HUDEP-2 (cell line): ENCODE data around the gene TGM3.

Source experiments
- DNase-seq, 76 experiments: peaks; one replicate each; lab custom pipeline; 2025; ENCODE audit not compliant: unreplicated experiment in 76 of 76; lab: John Stamatoyannopoulos, UW

TGM3 gene

DNA sequence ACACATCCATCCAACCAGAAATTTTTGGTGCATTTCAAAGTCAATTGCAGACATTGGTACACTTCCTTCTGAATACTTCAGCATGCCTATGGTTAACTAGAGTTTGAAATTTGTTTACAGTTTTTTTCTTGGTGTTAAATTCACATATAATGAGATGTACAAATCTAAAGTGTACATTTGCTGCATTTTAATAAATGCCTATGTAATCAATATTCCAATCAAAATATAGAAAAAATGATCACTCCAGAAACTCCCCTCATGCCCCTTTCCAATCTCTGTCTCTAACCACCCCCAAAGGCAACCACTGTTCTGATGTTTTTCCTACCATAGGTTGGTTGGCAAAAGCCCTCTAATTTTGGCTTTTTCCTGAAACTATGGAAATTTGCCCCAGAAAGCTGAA, 77.3 kb downstream of the TGM3 start:
- no peak for DNase-seq

DNA sequence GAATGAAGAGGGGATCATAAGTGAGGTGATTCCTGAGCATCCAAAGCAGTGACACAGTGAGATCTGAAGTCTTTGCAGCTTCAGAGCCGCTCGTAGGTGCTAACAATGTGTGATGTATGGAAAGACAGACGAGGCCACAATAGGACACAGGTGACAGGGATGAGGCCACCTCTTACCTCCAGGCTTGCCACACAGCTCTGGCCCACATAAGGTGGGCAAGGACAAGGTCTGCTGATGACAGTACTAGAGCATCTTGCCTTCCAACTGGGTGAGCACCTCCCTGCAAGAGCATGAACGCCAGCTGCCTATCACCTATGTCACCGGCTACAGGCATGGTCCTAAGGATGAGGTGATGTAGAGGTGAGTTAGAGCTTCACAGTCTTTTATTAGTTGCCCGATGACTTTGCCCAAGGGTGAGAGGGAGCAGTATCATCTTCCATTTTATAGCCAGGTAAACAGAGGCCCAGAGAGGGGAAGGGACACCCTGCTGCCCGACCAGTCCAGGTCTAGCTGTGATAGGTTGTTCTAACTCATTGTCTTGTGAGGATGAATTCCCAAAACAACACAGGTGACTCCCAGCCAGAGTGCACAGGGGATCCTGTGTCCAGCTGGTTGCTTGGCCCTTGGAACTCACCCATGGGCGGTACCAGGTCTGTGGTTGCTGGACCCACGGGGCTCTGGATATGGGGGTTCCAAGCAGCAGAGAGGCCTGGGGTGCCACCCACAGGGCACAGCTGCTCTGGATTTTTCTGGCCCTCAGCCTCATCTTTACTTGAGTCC, 78.7 kb downstream of the TGM3 start:
- no peak for DNase-seq

DNA sequence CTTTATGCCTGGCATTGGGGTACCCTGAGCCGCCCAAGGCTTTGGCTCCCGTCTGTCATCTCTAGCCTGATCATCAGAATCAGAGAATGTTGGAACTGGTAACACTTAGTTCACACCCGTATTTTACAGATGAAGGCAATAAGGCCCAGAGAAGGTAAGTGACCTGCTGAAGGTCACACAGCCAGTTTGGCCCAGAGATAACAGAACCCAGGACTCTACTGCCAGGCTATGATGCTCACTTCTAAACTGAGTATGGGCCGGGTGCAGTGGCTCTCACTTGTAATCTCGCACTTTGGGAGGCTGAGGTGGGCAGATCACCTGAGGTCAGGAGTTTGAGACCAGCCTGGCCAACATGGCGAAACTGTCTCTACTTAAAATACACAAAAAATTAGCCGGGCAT, 83.1 kb downstream of the TGM3 start:
- no peak for DNase-seq

DNA sequence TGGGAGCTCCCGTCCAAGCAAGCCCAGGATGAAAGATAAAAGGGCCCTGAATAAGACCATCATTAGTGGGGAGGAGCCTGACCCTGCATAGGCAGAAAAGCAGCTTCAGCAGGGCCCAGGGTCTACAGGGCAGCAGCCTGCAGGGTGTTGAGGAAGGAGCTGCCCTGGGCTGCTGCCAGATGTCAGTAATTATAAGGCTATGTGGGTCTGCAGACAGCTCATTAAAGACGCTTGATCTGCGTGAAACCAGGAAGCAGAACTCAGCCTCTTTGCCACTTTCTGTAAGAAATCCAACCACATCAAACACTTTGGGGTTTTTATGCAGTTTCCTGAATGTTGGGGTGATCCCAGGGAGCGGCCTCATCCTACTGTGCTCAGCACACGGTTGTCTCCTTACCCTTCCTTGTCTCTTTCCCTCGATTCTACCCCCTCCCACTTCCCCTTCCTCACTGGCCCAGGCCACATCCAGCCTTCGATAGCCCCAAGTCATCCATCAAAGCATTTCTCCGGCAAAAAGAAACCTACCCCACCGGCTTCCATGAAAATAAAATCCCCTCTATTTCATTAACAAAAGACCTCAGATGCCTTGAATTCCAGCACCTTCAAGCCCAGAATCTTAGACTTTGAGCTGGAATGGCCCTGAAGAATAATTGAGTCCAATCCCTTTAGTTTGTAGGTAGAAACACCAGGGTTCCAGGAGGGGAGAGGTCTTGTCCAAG, 83.9 kb downstream of the TGM3 start:
- DNase-seq = no peak

DNA sequence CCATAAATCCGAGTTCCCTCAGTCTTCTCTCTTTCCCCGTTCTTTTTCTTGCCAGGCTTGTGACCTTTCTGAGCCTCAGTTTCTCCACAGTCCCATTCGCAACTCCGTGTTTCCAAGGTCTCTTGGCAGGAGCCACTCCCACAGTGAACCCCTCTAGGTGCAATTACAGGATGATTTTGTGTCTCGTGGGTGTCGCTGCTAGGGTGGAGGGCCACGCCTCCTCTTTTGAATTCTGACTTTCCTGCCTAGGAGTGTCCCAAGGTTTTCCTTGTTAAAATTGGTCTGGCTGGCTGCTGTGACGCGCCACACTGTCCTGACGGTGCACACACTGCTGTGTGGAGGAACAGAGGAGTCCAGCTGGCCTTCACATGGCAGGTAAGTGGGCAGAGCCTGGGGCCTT, 84.8 kb downstream of the TGM3 start, which contains the start of gene TGM6:
TSS of gene TGM6 (plus strand) at position 301 of the 400 bp plus-strand sequence. CDS start at position 369, 68 bp downstream.
- DNase-seq = no peak

DNA sequence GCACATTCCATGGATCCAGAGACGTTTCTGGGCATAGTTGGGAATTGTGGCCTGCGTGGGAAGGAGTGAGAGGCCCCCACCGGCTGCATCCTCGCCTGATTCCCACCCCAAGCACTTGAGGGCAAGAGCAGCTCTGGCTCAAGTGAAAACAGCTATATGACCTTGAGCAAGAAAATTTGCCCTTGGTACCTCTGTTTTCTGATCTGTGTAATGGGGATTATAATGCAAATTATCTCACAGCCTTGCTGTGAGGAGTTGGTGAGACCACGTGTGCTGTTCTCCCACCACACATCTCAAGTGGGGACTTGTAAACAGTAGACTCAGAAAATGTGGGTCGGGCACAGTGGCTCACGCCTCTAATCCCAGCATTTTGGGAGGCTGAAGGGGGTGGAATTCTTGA, 85.5 kb downstream of the TGM3 start:
- no peak for DNase-seq

DNA sequence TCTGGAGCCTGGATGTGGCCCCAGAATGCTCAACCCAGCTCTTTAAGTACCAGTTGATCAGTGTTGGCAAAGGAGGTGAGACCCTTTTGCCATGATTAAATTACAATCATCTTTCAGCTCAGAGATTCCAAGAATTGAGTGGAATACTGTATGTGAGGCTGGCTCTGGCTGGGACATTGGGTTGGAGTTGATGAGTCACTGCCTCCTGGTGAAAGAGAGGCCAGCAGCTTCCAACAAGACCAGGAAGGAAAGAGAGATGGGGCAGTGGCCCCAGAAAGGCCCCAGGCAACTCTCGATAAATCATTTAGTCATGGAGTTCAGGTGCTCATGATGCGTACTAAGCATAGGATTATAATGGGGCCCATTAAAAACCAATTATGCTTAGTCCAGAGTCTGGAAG, 87.0 kb downstream of the TGM3 start:
- DNase-seq = no peak

DNA sequence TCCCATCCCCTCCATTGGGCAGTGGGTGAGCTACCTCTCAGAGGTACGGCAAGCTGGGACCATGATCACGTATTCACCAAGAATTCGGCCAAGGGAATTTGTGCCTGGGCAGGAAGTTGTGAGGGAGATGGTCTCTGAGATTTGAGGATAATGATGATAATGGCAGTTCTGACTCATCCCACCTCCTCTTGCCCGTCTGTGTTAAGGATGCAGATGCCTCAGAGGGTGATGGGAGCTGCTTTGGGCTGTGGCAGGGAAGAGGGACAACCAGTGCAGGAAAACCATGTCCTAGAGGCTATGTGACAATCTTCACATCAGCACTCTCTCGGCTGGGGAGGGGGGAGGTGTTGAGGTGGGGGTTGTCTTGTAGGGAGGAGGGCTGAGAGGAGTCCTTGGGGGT, 89.2 kb downstream of the TGM3 start:
- no peak for DNase-seq

DNA sequence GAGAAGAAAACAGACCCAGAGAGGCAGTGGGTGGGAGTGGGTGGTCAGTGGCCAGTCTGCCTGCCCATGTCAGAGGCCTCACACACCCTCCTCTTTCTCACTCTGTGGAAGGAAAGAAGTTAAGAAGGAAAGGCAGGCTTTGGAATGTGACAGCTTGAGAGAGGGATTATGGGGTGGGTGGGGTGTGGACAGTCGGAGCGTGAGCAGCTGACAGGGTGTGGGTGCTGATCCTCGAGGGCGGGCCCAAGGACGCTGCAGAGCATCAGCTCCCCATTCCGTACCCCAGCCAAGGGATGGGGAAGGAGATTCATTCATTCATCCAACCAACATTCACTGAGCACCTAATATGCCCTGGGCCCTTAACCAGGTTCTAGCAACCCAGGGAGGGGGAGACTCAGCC, 89.7 kb downstream of the TGM3 start:
- DNase-seq = no peak

DNA sequence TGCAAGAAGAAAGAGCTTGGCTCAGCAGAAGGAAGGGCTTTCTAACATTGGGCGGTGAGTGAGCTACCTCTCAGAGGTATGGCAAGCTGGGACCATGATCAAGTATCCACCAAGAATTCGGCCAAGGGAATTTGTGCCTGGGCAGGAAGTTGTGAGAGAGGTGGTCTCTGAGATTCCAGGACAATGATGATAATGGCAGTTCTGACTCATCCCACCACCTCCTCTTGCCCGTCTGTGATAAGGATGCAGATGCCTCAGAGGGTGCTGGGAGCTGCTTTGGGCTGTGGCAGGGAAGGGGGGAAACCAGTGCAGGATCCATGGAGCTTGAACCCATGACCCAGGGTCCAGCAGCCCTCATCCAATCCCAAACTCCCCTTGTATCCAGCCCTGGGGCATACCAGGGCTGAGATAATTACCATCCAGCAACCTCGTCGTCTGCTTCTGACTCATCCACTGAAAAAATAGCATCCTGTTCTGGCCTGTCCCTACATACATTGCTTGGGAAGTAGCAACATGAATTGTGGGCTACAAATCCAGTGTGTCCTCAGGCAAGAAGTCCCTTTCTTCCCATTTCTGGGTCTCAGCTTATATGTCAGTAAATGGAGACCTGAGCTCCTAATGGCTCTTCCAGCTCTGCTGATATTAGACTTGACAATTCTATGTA, 90.8 kb downstream of the TGM3 start:
- no peak for DNase-seq

DNA sequence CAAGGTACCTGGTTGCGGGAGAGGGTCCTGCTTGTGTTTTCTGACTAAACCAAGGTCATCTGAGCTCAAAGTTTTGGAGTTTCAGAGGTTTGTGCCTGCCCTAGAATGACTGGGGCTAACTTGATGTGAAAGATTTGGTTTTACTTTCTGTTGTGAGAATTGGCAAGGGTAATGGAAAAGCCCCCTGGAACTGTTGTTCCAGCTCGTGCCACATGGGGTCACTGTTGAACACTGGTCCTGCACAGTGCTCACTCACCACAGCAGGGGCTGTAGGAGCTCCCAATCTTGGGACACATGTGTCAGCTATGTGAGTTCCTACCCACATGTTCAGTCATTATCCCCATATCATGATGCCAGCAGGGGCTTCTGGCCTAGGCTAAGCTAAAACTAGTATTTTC, 91.4 kb downstream of the TGM3 start:
- DNase-seq = peak in 39 of 76 experiments; percentile 1 to 52 (median 16)

DNA sequence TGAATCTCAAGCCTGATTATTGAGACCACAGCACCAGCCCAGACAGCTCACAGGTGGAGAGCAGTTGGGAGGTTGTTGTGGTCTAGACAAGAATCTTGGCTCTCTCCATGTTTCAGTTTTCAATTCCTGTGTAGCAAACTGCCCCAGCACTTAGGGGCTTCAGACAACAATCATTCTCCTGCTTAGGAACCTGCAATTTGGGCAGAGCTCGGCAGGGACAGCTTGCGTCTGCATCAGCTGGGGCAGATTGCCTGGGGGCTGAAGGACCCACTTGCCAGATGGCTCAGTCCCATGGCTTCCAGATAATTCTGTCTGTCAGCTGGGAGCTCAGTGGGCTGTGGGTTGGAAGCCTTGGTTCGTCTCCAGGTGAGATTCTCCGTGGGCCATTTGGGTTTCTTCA, 91.8 kb downstream of the TGM3 start:
- no peak for DNase-seq
